Kidney (tissue), 14 donors: Measurements from ENCODE around the gene XPO6. TPM values are rescaled to one million over a fixed set of nuclear protein-coding genes. Genes with fewer than 3 reads are reported as not detected.

Source experiments
- DNase-seq, 5 donors: peaks; one replicate each; pipeline ENCODE4 v3.0.0-alpha.2; 2013 to 2020
- FAIRE-seq: peaks from 2 replicates; lab custom pipeline; 2012; peaks lifted over from hg19 to GRCh38; lab: Jason Lieb, UNC
- H3K27ac ChIP-seq, 2 donors: one replicate each; pipeline ENCODE4 v1.7.0; 2013; ENCODE audit warnings: low read depth in 2 of 2, low read length in 2 of 2, inconsistent platforms in 1 of 2
- H3K27me3 ChIP-seq: one replicate; pipeline ENCODE4 v1.7.1; 2013; ENCODE audit warnings: low read length, inconsistent platforms; ENCODE audit not compliant: control insufficient read depth, insufficient read depth
- H3K36me3 ChIP-seq, 3 donors: one replicate each; pipeline versions ENCODE4 v1.7.0 to v1.7.1; 2013; ENCODE audit warnings: low read length in 3 of 3, control low read depth in 1 of 3, inconsistent platforms in 1 of 3; ENCODE audit not compliant: insufficient read depth in 3 of 3, control insufficient read depth in 2 of 3
- H3K4me1 ChIP-seq, 3 donors: one replicate each; pipeline versions ENCODE4 v1.7.0 to v1.7.1; 2013; ENCODE audit warnings: low read length in 3 of 3, inconsistent platforms in 1 of 3, low read depth in 1 of 3; ENCODE audit not compliant: control insufficient read depth in 2 of 3, insufficient read depth in 2 of 3
- H3K4me3 ChIP-seq, 3 donors: one replicate each; pipeline versions ENCODE4 v1.7.0 to v1.8.1; 2013; ENCODE audit warnings: low read length in 3 of 3, control low read depth in 1 of 3, inconsistent platforms in 1 of 3
- H3K9ac ChIP-seq, 3 donors: one replicate each; pipeline versions ENCODE4 v1.7.0 to v1.7.1; 2013; ENCODE audit warnings: low read length in 3 of 3, control low read depth in 1 of 3, inconsistent platforms in 1 of 3
- H3K9me3 ChIP-seq, 3 donors: one replicate each; pipeline versions ENCODE4 v1.7.0 to v1.7.1; 2013; ENCODE audit warnings: low read length in 3 of 3, control low read depth in 1 of 3, inconsistent platforms in 1 of 3; ENCODE audit not compliant: control insufficient read depth in 2 of 3, insufficient read depth in 1 of 3
- CTCF ChIP-seq: IDR thresholded peaks from 3 replicates; pipeline ENCODE4 v1.5.1; 2012; ENCODE audit warnings: mild to moderate bottlenecking, moderate library complexity, borderline replicate concordance; ENCODE audit not compliant: insufficient read depth; ENCODE audit errors: extremely low read depth
- intact Hi-C: fragments of 100-400 bp; cut with DNase I; formaldehyde crosslinking; loops from one replicate; pipeline ENCODE4 v1.11.1; 2022
- polyA plus RNA-seq: library from polyadenylated mRNA; stranded (reverse); fragments of 350-450 nt; fragmentation: Illumina TruSeq; extraction: RNeasy Lipid Tissue Mini Kit (QIAGEN cat#74804); gene quantifications from one replicate; pipeline ENCODE4 v1.2.3, GENCODE V29; 2014; ENCODE audit warnings: low read depth, low replicate concordance; ENCODE audit not compliant: insufficient read depth
- total RNA-seq: library from RNA; stranded (reverse); fragmentation: NEBNext Ultra II Directional; extraction: Animal tissue kit (Norgen Biotek cat#: 25700); gene quantifications from one replicate; pipeline ENCODE4 v1.2.1, GENCODE V29; 2021
- donor health status: control.
- donor health status: control.
- donor health status: control.
- donor health status: control.
- donor health status: control.
- donor health status: DM: yes; HTN: yes; CAD: no.
- donor health status: Normal renal cell carcinoma (clear cell type).

The XPO6 gene
- total and polyA plus RNA-seq, 2 donors from 2014 or later: 57.2 to 98.8 TPM

- H3K9me3 ChIP-seq: no peaks in the 10 kb centered on the region
- intact Hi-C loops: no loop called here
- no peaks in the 10 kb centered on the region for H3K4me1 ChIP-seq
- TF ChIP-seq CTCF: no peak
- peak in 1 of 5 donors; percentile 19 for DNase-seq
- FAIRE-seq: no peak
- H3K36me3 ChIP-seq: no peaks in the 10 kb centered on the region
- H3K9ac ChIP-seq: no peak overlapping the region
- H3K4me3 ChIP-seq: no peak overlapping the region
- no peaks in the 10 kb centered on the region for H3K27me3 ChIP-seq
- H3K27ac ChIP-seq: no peak overlapping the region
Observed at GRCh38 chr16:28087675-28088300, 124.0 kb downstream of the XPO6 start.

GRCh38 chr16:28087140-28087660 lies 124.6 kb downstream of the XPO6 start:
- intact Hi-C loops: no loop called here
- H3K27me3 ChIP-seq: no peaks in the 10 kb centered on the region
- no peak overlapping the region for H3K4me3 ChIP-seq
- H3K9ac ChIP-seq: no peak overlapping the region
- H3K4me1 ChIP-seq: no peaks in the 10 kb centered on the region
- no peaks in the 10 kb centered on the region for H3K9me3 ChIP-seq
- TF ChIP-seq CTCF: no peak
- FAIRE-seq: no peak
- H3K36me3 ChIP-seq: no peaks in the 10 kb centered on the region
- no peak overlapping the region for H3K27ac ChIP-seq
- DNase-seq: no peak

GRCh38 chr16:28086186-28087139 lies 125.3 kb downstream of the XPO6 start:
- Histone ChIP-seq H3K4me3 (no peak overlapping the region), H3K9me3 (no peaks in the 10 kb centered on the region), H3K9ac (no peak overlapping the region), H3K36me3 (no peaks in the 10 kb centered on the region), H3K27ac (no peak overlapping the region), H3K4me1 (no peaks in the 10 kb centered on the region), H3K27me3 (no peaks in the 10 kb centered on the region)
- TF ChIP-seq CTCF: no peak
- peak in 1 of 5 donors; percentile 51 for DNase-seq
- intact Hi-C loops: no loop called here
- FAIRE-seq: no peak
